HepG2 (cell line): Measurements from ENCODE around the gene TMX2.

Experiments
- AGO2 ChIP-seq: fragments of 200-400 bp; formaldehyde crosslinking; optimal IDR thresholded peaks from 2 replicates; pipeline ENCODE3; 2017; ENCODE audit warnings: mild to moderate bottlenecking, low read depth, low read length, moderate library complexity
- EP300 ChIP-seq, 3 experiments: sonication (generic) in 1 of 3; formaldehyde crosslinking in 1 of 3; IDR thresholded peaks; 2 replicates each; pipeline versions ENCODE4 v1.5.1 to v1.6.1; 2011 to 2020; ENCODE audit warnings: low read depth in 2 of 3, low read length in 2 of 3, borderline replicate concordance in 1 of 3, improper control_type of control experiment in 1 of 3, mild to moderate bottlenecking in 1 of 3, missing genetic modification reagents in 1 of 3, moderate library complexity in 1 of 3
- EZH2 ChIP-seq: conservative IDR thresholded peaks from 2 replicates; pipeline ENCODE4 v1.6.1; 2012; ENCODE audit warnings: mild to moderate bottlenecking, low read depth, low read length, moderate library complexity
- JUN ChIP-seq: sonication (generic); formaldehyde crosslinking; IDR thresholded peaks from 2 replicates; pipeline ENCODE4 v1.4.0; 2020; ENCODE audit warnings: mild to moderate bottlenecking, missing genetic modification reagents
- POLR2AphosphoS5 ChIP-seq: IDR thresholded peaks from 2 replicates; pipeline ENCODE4 v1.6.1; 2012; ENCODE audit warnings: low read depth, low read length
- RFX5 ChIP-seq: IDR thresholded peaks from 2 replicates; pipeline ENCODE4 v1.6.1; 2011; ENCODE audit warnings: low read depth, low read length, improper control_type of control experiment
- SRF ChIP-seq: IDR thresholded peaks from 2 replicates; pipeline ENCODE4 v1.6.1; 2011; ENCODE audit warnings: mild to moderate bottlenecking, low read depth, low read length, moderate library complexity
- SRSF9 ChIP-seq: fragments of 200-400 bp; formaldehyde crosslinking; IDR thresholded peaks from 2 replicates; pipeline ENCODE4 v1.6.1; 2018; ENCODE audit warnings: borderline replicate concordance, mild to moderate bottlenecking, low read depth, low read length; ENCODE audit not compliant: insufficient read depth, poor library complexity, severe bottlenecking
- U2AF2 ChIP-seq: fragments of 200-400 bp; formaldehyde crosslinking; IDR thresholded peaks from 2 replicates; pipeline ENCODE4 v1.6.1; 2017; ENCODE audit warnings: low read depth, mild to moderate bottlenecking, low read length
- ZNF253 ChIP-seq: sonication (generic); formaldehyde crosslinking; IDR thresholded peaks from 2 replicates; pipeline ENCODE4 v1.8.0; 2022; ENCODE audit warnings: mild to moderate bottlenecking, missing genetic modification reagents, borderline replicate concordance
- ZSCAN22 ChIP-seq: sonication (generic); formaldehyde crosslinking; IDR thresholded peaks from 2 replicates; pipeline ENCODE4 v1.4.0; 2020; ENCODE audit warnings: mild to moderate bottlenecking, missing genetic modification reagents
- TF ChIP-seq, protein P1 (sequence below): sonication (generic); formaldehyde crosslinking; IDR thresholded peaks from 2 replicates; pipeline ENCODE4 v1.5.0; 2020; ENCODE audit warnings: mild to moderate bottlenecking, missing genetic modification reagents, moderate library complexity
- TF ChIP-seq, protein P2 (sequence below): sonication (generic); formaldehyde crosslinking; IDR thresholded peaks from 2 replicates; pipeline ENCODE4 v1.9.0; 2021; ENCODE audit warnings: missing genetic modification reagents, borderline replicate concordance

DNA sequence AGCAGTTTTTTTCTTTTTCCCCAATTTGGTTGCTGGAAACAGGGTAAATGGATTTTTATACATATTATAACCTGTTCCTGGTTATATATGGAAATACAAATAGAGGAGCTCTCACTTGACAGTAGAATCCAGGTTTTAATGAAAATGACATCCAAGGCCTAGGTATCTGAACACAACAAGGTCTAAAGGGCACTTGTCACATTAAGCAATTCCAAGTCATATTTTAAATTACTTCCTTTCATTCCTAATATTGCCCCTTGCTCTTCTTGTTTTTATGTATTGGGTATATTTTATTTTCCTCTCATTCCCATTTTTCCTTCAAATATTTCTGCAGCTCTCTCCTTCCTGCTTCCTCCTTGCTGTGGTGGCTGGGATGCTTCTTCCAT lies 76.3 kb downstream of the TMX2 start:
- TF ChIP-seq ZSCAN22 (CRISPR knock-in tag): no peak
- TF ChIP-seq, protein P1, sequence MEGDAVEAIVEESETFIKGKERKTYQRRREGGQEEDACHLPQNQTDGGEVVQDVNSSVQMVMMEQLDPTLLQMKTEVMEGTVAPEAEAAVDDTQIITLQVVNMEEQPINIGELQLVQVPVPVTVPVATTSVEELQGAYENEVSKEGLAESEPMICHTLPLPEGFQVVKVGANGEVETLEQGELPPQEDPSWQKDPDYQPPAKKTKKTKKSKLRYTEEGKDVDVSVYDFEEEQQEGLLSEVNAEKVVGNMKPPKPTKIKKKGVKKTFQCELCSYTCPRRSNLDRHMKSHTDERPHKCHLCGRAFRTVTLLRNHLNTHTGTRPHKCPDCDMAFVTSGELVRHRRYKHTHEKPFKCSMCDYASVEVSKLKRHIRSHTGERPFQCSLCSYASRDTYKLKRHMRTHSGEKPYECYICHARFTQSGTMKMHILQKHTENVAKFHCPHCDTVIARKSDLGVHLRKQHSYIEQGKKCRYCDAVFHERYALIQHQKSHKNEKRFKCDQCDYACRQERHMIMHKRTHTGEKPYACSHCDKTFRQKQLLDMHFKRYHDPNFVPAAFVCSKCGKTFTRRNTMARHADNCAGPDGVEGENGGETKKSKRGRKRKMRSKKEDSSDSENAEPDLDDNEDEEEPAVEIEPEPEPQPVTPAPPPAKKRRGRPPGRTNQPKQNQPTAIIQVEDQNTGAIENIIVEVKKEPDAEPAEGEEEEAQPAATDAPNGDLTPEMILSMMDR (CRISPR knock-in tag): no peak
- TF ChIP-seq SRF: no peak
- no peak for TF ChIP-seq U2AF2
- TF ChIP-seq, protein P2, sequence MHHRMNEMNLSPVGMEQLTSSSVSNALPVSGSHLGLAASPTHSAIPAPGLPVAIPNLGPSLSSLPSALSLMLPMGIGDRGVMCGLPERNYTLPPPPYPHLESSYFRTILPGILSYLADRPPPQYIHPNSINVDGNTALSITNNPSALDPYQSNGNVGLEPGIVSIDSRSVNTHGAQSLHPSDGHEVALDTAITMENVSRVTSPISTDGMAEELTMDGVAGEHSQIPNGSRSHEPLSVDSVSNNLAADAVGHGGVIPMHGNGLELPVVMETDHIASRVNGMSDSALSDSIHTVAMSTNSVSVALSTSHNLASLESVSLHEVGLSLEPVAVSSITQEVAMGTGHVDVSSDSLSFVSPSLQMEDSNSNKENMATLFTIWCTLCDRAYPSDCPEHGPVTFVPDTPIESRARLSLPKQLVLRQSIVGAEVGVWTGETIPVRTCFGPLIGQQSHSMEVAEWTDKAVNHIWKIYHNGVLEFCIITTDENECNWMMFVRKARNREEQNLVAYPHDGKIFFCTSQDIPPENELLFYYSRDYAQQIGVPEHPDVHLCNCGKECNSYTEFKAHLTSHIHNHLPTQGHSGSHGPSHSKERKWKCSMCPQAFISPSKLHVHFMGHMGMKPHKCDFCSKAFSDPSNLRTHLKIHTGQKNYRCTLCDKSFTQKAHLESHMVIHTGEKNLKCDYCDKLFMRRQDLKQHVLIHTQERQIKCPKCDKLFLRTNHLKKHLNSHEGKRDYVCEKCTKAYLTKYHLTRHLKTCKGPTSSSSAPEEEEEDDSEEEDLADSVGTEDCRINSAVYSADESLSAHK (CRISPR knock-in tag): no peak
- TF ChIP-seq POLR2AphosphoS5: no peak
- TF ChIP-seq EP300 (IDR thresholded peaks at IDR 0.05; ENCODE audit: low read depth in 2 of 2, low read length in 2 of 2): no peak
- no peak for TF ChIP-seq EP300 (CRISPR knock-in tag; IDR thresholded peaks at IDR 0.05; ENCODE audit: borderline replicate concordance)
- no peak for TF ChIP-seq AGO2
- no peak for TF ChIP-seq RFX5
- TF ChIP-seq EZH2: no peak
- no peak for TF ChIP-seq SRSF9
- TF ChIP-seq JUN (CRISPR knock-in tag): no peak
- no peak for TF ChIP-seq ZNF253 (CRISPR knock-in tag)
